Vagina (tissue), 2 donors: ENCODE data around the gene DEFB121. TPM values are rescaled to one million over a fixed set of nuclear protein-coding genes. Genes with fewer than 3 reads are reported as not detected.
"Not testable (repeated sequence)": the region's sequence is repeated elsewhere in the genome, so short reads cannot be mapped to it uniquely, and the experiment has no call there.

Experiments used
- DNase-seq, 2 donors: peaks; one replicate each; pipeline ENCODE4 v3.0.0-alpha.2; 2017; ENCODE audit errors: extremely low spot score in 2 of 2
- H3K27ac ChIP-seq: fragments of 200-600 bp; sonication (generic); one replicate; pipeline ENCODE4 v1.5.1; 2019
- H3K27me3 ChIP-seq: fragments of 200-600 bp; sonication (generic); one replicate; pipeline ENCODE4 v1.5.1; 2019
- H3K36me3 ChIP-seq, 2 donors: fragments of 200-600 bp; sonication (generic); one replicate each; pipeline ENCODE4 v1.5.1; 2017 to 2019
- H3K4me1 ChIP-seq: fragments of 200-600 bp; sonication (generic); one replicate; pipeline ENCODE4 v1.5.1; 2019
- H3K4me3 ChIP-seq, 2 donors: fragments of 200-600 bp; sonication (generic); 1 replicate in 1 of 2; 2 replicates in 1 of 2; pipeline ENCODE4 v1.5.1; 2016 to 2019
- H3K9me3 ChIP-seq: fragments of 200-600 bp; sonication (generic); one replicate; pipeline ENCODE4 v1.5.1; 2019
- POLR2A ChIP-seq, 2 donors: fragments of 450-650 bp; IDR thresholded peaks; one replicate each; pipeline ENCODE4 v1.6.1; 2017; ENCODE audit warnings: antibody characterized with exemption in 2 of 2, mild to moderate bottlenecking in 2 of 2, moderate library complexity in 2 of 2
- POLR2AphosphoS5 ChIP-seq, 2 donors: sonication (generic); formaldehyde crosslinking; IDR thresholded peaks; one replicate each; pipeline ENCODE4 v1.9.0; 2017; ENCODE audit warnings: antibody characterized with exemption in 2 of 2, mild to moderate bottlenecking in 2 of 2, low read depth in 1 of 2; ENCODE audit not compliant: insufficient read depth in 1 of 2
- intact Hi-C: fragments of 100-400 bp; cut with DNase I; formaldehyde crosslinking; loops from one replicate; pipeline ENCODE4 v1.15.1; 2023
- small RNA-seq: library from RNA; depleted of rRNA; stranded (forward); fragments of <200 nt; gene quantifications from one replicate; pipeline ENCODE3, GENCODE V24; 2016
- total RNA-seq: library from RNA; depleted of rRNA; stranded (reverse); fragments of >200 nt; gene quantifications from one replicate; pipeline ENCODE4 v1.2.3, GENCODE V29; 2016
- TF ChIP-seq, protein P1 (sequence below), 3 experiments: fragments of 450-650 bp in 2 of 3; fragments of 200-600 bp in 1 of 3; sonication (generic) in 1 of 3; IDR thresholded peaks; one replicate each; pipeline ENCODE4 v1.5.1; 2017 to 2019; ENCODE audit warnings: antibody characterized with exemption in 3 of 3, mild to moderate bottlenecking in 2 of 3, moderate library complexity in 2 of 3

The DEFB121 gene
- total RNA-seq, 1 donor from 2014 or later = not detected

- no peak within 1 kb of the TSS for H3K27ac ChIP-seq
- no peaks in the 10 kb centered on the region for H3K9me3 ChIP-seq
- H3K4me1 ChIP-seq = no peaks in the 10 kb centered on the region
- H3K27me3 ChIP-seq = no peaks in the 10 kb centered on the region
- intact Hi-C loops = no loop called here
- no peak within 1 kb of the TSS for H3K4me3 ChIP-seq
- no peak for DNase-seq
- no peak for TF ChIP-seq POLR2AphosphoS5 (IDR thresholded peaks at IDR 0.05; ENCODE audit: insufficient read depth in 1 of 2, low read depth in 1 of 2)
- TF ChIP-seq, protein P1, sequence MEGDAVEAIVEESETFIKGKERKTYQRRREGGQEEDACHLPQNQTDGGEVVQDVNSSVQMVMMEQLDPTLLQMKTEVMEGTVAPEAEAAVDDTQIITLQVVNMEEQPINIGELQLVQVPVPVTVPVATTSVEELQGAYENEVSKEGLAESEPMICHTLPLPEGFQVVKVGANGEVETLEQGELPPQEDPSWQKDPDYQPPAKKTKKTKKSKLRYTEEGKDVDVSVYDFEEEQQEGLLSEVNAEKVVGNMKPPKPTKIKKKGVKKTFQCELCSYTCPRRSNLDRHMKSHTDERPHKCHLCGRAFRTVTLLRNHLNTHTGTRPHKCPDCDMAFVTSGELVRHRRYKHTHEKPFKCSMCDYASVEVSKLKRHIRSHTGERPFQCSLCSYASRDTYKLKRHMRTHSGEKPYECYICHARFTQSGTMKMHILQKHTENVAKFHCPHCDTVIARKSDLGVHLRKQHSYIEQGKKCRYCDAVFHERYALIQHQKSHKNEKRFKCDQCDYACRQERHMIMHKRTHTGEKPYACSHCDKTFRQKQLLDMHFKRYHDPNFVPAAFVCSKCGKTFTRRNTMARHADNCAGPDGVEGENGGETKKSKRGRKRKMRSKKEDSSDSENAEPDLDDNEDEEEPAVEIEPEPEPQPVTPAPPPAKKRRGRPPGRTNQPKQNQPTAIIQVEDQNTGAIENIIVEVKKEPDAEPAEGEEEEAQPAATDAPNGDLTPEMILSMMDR (IDR thresholded peaks at IDR 0.05) = no peak
- no peak for TF ChIP-seq POLR2A (IDR thresholded peaks at IDR 0.05)
- H3K36me3 ChIP-seq = no peaks in the 10 kb centered on the region
These were observed 37.7 kb downstream of the DEFB121 start, which contains the start of gene DEFB118 for GRCh38 chr20:31368301-31368700. Gene DEFB118 (plus strand): TSS chr20:31368601. CDS start chr20:31368651, 50 bp downstream.

DNA sequence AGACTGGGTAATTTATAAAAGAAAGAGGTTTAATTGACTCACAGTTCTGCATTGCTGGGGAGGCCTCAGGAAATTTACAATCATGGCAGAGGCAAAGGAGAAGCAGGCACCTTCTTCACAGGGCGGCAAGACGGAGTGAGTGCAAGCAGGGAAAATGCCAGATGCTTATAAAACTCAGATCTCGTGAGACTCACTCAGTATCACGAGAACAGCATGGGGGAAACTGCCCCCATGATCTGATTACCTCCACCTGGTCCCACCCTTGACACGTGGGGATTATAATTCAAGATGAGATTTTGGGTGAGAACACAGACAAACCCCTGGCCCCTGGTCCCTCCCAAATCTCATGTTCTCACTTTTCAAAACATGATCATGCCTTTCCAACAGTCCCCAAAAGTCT lies 41.7 kb downstream of the DEFB121 start:
- intact Hi-C loops, H3K4me1 ChIP-seq, H3K9me3 ChIP-seq, H3K27ac ChIP-seq, H3K4me3 ChIP-seq, H3K36me3 ChIP-seq, H3K27me3 ChIP-seq, DNase-seq: not testable (repeated sequence)

DNA sequence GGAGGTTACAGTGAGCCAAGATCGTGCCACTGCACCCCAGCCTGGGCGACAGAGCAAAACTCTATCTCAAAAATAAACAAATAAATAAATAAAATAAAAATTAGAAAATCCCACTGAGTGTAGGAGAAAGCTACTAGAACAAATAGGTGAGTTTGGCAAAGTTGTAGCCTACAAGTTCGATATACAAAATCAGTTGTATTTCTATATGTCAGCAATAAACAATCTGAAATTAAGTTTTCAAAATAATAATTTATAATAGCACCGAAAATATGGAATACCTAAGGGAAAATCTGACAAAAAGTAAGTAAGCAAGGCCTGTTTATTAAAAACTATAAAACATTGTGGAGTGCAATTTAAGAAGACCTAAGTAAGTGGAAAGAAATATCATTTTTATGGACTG lies 42.7 kb downstream of the DEFB121 start:
- DNase-seq = no peak

DNA sequence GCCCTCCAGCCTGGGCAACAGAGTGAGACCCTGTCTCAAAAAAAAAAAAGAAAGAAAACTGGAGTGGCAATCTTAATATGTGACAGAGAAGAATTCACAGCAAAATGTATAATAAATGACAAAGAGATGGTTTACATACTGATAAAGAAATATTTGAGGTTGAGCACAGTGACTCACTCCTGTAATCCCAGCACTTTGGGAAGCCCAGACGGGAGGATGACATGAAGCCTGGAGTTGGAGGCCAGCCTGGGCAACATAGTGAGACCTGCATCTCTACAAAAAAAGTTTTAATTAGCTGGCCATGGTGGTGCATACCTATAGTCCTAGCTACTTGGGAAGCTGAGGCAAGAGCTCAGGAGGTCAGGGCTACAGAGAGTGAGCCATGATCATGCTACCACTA lies 50.0 kb downstream of the DEFB121 start:
- Histone ChIP-seq H3K9me3 (no peaks in the 10 kb centered on the region), H3K4me3 (no peak overlapping the region), H3K27me3 (no peaks in the 10 kb centered on the region), H3K36me3 (no peaks in the 10 kb centered on the region), H3K27ac (no peak overlapping the region), H3K4me1 (no peaks in the 10 kb centered on the region)
- no peak for DNase-seq
- intact Hi-C loops = no loop called here
- TF ChIP-seq, protein P1 (IDR thresholded peaks at IDR 0.05) = no peak
- TF ChIP-seq POLR2AphosphoS5 (IDR thresholded peaks at IDR 0.05; ENCODE audit: insufficient read depth in 1 of 2, low read depth in 1 of 2) (no peak), POLR2A (IDR thresholded peaks at IDR 0.05) (no peak)

More for the DNA sequence above, 42.7 kb downstream of the DEFB121 start:
- TF ChIP-seq, protein P1 (IDR thresholded peaks at IDR 0.05) = no peak
- no peak for TF ChIP-seq POLR2AphosphoS5 (IDR thresholded peaks at IDR 0.05; ENCODE audit: insufficient read depth in 1 of 2, low read depth in 1 of 2)
- TF ChIP-seq POLR2A (IDR thresholded peaks at IDR 0.05) = no peak
- no peak overlapping the region for H3K27ac ChIP-seq
- intact Hi-C loops = no loop called here
- H3K36me3 ChIP-seq = no peaks in the 10 kb centered on the region
- no peak overlapping the region for H3K4me3 ChIP-seq
- H3K9me3 ChIP-seq = no peaks in the 10 kb centered on the region
- H3K4me1 ChIP-seq = no peaks in the 10 kb centered on the region
- no peaks in the 10 kb centered on the region for H3K27me3 ChIP-seq

Small RNAs within 50 kb of the gene (small RNA-seq; reads per million reads assigned to genes)
- not detected for gene DEFB117
- gene RF00561 = not detected
- not detected for gene RNA5SP480

Other genes with a start within 250 kb of the DEFB121 start
- gene DEFB115, start 148.6 kb downstream of the DEFB121 start, total RNA-seq = not detected
- not detected for gene DEFB116, start 97.6 kb downstream of the DEFB121 start, total RNA-seq
- gene DEFB118, start 37.6 kb downstream of the DEFB121 start, total RNA-seq = not detected
- not detected for gene DEFB119, start 15.6 kb downstream of the DEFB121 start, total RNA-seq
- gene DEFB123, start 34.4 kb upstream of the DEFB121 start, total RNA-seq = not detected
- gene DEFB124, start 68.9 kb upstream of the DEFB121 start, total RNA-seq = not detected
- gene REM1, start 69.1 kb upstream of the DEFB121 start, total RNA-seq = 4.4 TPM
- 77.8 TPM for gene HM13, start 108.2 kb upstream of the DEFB121 start, total RNA-seq
- gene ID1, start 199.1 kb upstream of the DEFB121 start, total RNA-seq = 1,190 TPM
- gene COX4I2, start 231.7 kb upstream of the DEFB121 start, total RNA-seq = 2.5 TPM